HepG2 (cell line): ENCODE measurements around the gene GTF2H1. TPM values are rescaled to one million over a fixed set of nuclear protein-coding genes. Genes with fewer than 3 reads are reported as not detected.

ENCODE experiments used
- GABPA ChIP-seq, 2 experiments: IDR thresholded peaks; 2 replicates each; pipeline ENCODE4 v1.6.1; 2011 to 2016; ENCODE audit warnings: low read depth in 2 of 2, low read length in 1 of 2, missing biosample characterization in 1 of 2, missing genetic modification characterization in 1 of 2
- GMEB1 ChIP-seq: sonication (generic); formaldehyde crosslinking; IDR thresholded peaks from 2 replicates; pipeline ENCODE4 v1.5.1; 2020; ENCODE audit warnings: missing genetic modification reagents, mild to moderate bottlenecking, borderline replicate concordance
- KDM6A ChIP-seq: IDR thresholded peaks from 2 replicates; pipeline ENCODE4 v1.6.1; 2016; ENCODE audit warnings: low read depth
- SAP130 ChIP-seq: IDR thresholded peaks from 2 replicates; pipeline ENCODE4 v1.6.1; 2016; ENCODE audit warnings: low read depth
- SMYD3 ChIP-seq: sonication (generic); formaldehyde crosslinking; IDR thresholded peaks from 2 replicates; pipeline ENCODE4 v1.8.1; 2023; ENCODE audit warnings: mild to moderate bottlenecking, missing genetic modification reagents
- THAP8 ChIP-seq: sonication (generic); formaldehyde crosslinking; IDR thresholded peaks from 2 replicates; pipeline ENCODE4 v1.5.1; 2020; ENCODE audit warnings: missing genetic modification reagents, mild to moderate bottlenecking, borderline replicate concordance
- YY1 ChIP-seq: IDR thresholded peaks from 2 replicates; pipeline ENCODE4 v1.6.1; 2011; ENCODE audit warnings: low read length, low read depth, moderate library complexity, mild to moderate bottlenecking; ENCODE audit not compliant: insufficient read depth, insufficient replicate concordance
- ZNF343 ChIP-seq: sonication (generic); formaldehyde crosslinking; IDR thresholded peaks from 2 replicates; pipeline ENCODE4 v1.4.0; 2020; ENCODE audit warnings: mild to moderate bottlenecking, missing genetic modification reagents
- ZNF547 ChIP-seq: sonication (generic); formaldehyde crosslinking; IDR thresholded peaks from 2 replicates; pipeline ENCODE4 v1.5.1; 2020; ENCODE audit warnings: mild to moderate bottlenecking, missing genetic modification reagents
- ZNF615 ChIP-seq: sonication (generic); formaldehyde crosslinking; IDR thresholded peaks from 2 replicates; pipeline ENCODE4 v1.5.0; 2020; ENCODE audit warnings: mild to moderate bottlenecking, missing genetic modification reagents, borderline replicate concordance
- ZSCAN30 ChIP-seq: sonication (generic); formaldehyde crosslinking; IDR thresholded peaks from 2 replicates; pipeline ENCODE4 v1.5.0; 2020; ENCODE audit warnings: mild to moderate bottlenecking, missing genetic modification reagents
- polyA plus RNA-seq, 8 experiments: library from polyadenylated mRNA; depleted of rRNA in 3 of 8; stranded (reverse) in 7 of 8; unstranded in 1 of 8; fragments of >200 nt; fragmentation: Illumina TruSeq in 4 of 8; extraction: Trizol in 4 of 8; gene quantifications; 2 replicates each; pipeline versions ENCODE4 v1.2.1 to v1.2.3, GENCODE V29; 2011 to 2016; ENCODE audit warnings: low read depth in 4 of 8, missing spikeins in 1 of 8, mixed read lengths in 1 of 8; ENCODE audit not compliant: insufficient read depth in 1 of 8
- total RNA-seq, 5 experiments: library from RNA; depleted of rRNA; stranded (reverse); fragments of >200 nt; fragmentation: Illumina TruSeq; extraction: Trizol; gene quantifications; 2 replicates each; pipeline ENCODE4 v1.2.3, GENCODE V29; 2016; ENCODE audit warnings: low read depth in 1 of 5
- TF ChIP-seq, protein P1 (sequence below): sonication (generic); formaldehyde crosslinking; IDR thresholded peaks from 2 replicates; pipeline ENCODE4 v1.4.0; 2020; ENCODE audit warnings: mild to moderate bottlenecking, missing genetic modification reagents
- TF ChIP-seq, protein P2 (sequence below): sonication (generic); formaldehyde crosslinking; IDR thresholded peaks from 2 replicates; pipeline ENCODE4 v1.4.0; 2020; ENCODE audit warnings: low read depth, mild to moderate bottlenecking, missing genetic modification reagents
- TF ChIP-seq, protein P3 (sequence below): sonication (generic); formaldehyde crosslinking; IDR thresholded peaks from 2 replicates; pipeline ENCODE4 v1.4.0; 2020; ENCODE audit warnings: missing genetic modification reagents

GTF2H1 gene
- total and polyA plus RNA-seq, 2 of the 13 experiments (the other 11 are each of a cell fraction or from before 2014, with no cell fraction given), result 15.7 to 51.4 TPM

- TF ChIP-seq, protein P1, sequence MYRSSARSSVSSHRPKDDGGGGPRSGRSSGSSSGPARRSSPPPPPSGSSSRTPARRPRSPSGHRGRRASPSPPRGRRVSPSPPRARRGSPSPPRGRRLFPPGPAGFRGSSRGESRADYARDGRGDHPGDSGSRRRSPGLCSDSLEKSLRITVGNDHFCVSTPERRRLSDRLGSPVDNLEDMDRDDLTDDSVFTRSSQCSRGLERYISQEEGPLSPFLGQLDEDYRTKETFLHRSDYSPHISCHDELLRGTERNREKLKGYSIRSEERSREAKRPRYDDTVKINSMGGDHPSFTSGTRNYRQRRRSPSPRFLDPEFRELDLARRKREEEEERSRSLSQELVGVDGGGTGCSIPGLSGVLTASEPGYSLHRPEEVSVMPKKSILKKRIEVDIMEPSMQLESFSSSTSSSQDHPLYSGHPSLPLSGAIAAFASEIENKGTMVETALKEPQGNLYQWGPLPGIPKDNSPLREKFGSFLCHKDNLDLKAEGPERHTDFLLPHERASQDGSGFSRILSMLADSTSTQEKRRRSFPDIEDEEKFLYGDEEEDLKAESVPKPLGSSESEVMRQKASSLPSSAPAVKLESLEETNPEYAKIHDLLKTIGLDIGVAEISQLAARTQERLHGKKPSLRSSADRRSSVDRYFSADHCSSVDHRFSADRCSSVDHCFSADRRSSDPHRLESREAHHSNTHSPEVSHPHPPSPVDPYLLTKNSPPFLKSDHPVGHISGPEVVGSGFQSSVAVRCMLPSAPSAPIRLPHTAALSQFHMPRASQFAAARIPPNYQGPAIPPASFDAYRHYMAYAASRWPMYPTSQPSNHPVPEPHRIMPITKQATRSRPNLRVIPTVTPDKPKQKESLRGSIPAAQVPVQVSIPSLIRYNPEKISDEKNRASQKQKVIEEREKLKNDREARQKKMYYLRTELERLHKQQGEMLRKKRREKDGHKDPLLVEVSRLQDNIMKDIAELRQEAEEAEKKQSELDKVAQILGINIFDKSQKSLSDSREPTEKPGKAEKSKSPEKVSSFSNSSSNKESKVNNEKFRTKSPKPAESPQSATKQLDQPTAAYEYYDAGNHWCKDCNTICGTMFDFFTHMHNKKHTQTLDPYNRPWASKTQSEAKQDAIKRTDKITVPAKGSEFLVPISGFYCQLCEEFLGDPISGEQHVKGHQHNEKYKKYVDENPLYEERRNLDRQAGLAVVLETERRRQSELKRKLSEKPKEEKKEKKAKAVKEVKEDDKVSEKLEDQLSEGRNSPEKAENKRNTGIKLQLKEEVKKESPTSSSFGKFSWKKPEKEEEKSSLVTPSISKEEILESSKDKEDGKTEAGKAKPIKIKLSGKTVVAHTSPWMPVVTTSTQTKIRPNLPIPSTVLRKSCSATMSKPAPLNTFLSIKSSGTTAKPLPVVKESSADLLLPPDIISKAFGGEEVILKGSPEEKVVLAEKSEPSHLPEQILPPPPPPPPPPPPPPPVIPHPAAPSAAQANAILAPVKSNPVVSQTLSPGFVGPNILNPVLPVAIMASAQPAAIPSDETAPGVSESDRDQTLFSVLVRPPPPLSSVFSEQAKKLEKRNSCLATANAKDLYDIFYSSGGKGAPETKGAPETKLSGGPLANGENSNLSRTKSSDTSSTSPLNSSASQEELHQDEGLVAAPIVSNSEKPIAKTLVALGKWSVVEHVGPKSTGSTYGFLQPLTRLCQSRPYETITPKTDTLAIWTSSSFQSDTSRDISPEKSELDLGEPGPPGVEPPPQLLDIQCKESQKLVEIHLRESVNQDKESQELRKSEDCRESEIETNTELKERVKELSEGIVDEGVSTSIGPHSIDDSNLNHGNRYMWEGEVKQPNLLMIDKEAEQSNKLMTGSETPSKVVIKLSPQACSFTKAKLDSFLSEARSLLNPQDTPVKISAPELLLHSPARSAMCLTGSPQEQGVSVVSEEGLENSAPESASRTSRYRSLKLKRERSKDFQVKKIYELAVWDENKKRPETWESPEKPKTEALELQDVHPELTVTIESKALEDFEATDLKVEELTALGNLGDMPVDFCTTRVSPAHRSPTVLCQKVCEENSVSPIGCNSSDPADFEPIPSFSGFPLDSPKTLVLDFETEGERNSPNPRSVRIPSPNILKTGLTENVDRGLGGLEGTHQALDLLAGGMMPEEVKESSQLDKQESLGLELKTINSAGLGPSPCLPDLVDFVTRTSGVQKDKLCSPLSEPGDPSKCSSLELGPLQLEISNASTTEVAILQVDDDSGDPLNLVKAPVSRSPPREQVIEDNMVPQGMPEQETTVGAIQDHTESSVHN (CRISPR knock-in tag), result peak; percentile 73; the same call in 1 of the 2 replicates
- TF ChIP-seq THAP8 (CRISPR knock-in tag), result 0 out of 2 replicates have a peak, but pooled peaks have one; percentile 67
- no peak; the same call in 1 of the 2 replicates for TF ChIP-seq SMYD3
- no peak for TF ChIP-seq ZSCAN30 (CRISPR knock-in tag)
- TF ChIP-seq YY1, result peak; percentile 14
- 0 out of 2 replicates have a peak, but pooled peaks have one; percentile 11 for TF ChIP-seq ZNF615
- TF ChIP-seq GABPA (IDR thresholded peaks at IDR 0.05; ENCODE audit: low read depth, low read length), result no peak
- peak; percentile 69 for TF ChIP-seq GABPA (CRISPR knock-in tag; IDR thresholded peaks at IDR 0.05; ENCODE audit: low read depth)
- TF ChIP-seq, protein P2, sequence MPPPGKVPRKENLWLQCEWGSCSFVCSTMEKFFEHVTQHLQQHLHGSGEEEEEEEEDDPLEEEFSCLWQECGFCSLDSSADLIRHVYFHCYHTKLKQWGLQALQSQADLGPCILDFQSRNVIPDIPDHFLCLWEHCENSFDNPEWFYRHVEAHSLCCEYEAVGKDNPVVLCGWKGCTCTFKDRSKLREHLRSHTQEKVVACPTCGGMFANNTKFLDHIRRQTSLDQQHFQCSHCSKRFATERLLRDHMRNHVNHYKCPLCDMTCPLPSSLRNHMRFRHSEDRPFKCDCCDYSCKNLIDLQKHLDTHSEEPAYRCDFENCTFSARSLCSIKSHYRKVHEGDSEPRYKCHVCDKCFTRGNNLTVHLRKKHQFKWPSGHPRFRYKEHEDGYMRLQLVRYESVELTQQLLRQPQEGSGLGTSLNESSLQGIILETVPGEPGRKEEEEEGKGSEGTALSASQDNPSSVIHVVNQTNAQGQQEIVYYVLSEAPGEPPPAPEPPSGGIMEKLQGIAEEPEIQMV (CRISPR knock-in tag), result 0 out of 2 replicates have a peak, but pooled peaks have one; percentile 48
- TF ChIP-seq ZNF547 (CRISPR knock-in tag), result 0 out of 2 replicates have a peak, but pooled peaks have one; percentile 58
- TF ChIP-seq, protein P3, sequence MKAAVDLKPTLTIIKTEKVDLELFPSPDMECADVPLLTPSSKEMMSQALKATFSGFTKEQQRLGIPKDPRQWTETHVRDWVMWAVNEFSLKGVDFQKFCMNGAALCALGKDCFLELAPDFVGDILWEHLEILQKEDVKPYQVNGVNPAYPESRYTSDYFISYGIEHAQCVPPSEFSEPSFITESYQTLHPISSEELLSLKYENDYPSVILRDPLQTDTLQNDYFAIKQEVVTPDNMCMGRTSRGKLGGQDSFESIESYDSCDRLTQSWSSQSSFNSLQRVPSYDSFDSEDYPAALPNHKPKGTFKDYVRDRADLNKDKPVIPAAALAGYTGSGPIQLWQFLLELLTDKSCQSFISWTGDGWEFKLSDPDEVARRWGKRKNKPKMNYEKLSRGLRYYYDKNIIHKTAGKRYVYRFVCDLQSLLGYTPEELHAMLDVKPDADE (CRISPR knock-in tag), result no peak
- no peak for TF ChIP-seq KDM6A (CRISPR knock-in tag)
- TF ChIP-seq SAP130 (CRISPR knock-in tag), result peak; percentile 74
- peak; percentile 76; the same call in 1 of the 2 replicates for TF ChIP-seq GMEB1 (CRISPR knock-in tag)
- peak; percentile 99 for TF ChIP-seq ZNF343 (CRISPR knock-in tag)
Measured at GRCh38 chr11:18395735-18396504, 73.6 kb downstream of the GTF2H1 start (continued).
